Lung microvascular endothelial cell (primary cell): ENCODE data around the gene OR5M11. TPM values are rescaled to one million over a fixed set of nuclear protein-coding genes. Genes with fewer than 3 reads are reported as not detected.
"Not testable (repeated sequence)": the region's sequence is repeated elsewhere in the genome, so short reads cannot be mapped to it uniquely, and the experiment has no call there.

Experiments
- DNase-seq, 2 donors: peaks; one replicate each; pipeline versions ENCODE4 v3.0.0 to v3.0.0-alpha.2; 2010; ENCODE audit warnings: low read depth in 2 of 2
- total RNA-seq: library from RNA; depleted of rRNA; stranded (reverse); fragments of >200 nt; gene quantifications from 2 replicates; pipeline ENCODE4 v1.2.1, GENCODE V29; 2014

OR5M11 gene
- total RNA-seq: not detected in 2 replicates

- no peak for DNase-seq
These were observed at the start of gene OR5M11 for GRCh38 chr11:56543157-56543556. Gene OR5M11 (minus strand): TSS chr11:56543257. CDS start chr11:56543257, 0 bp downstream.

GRCh38 chr11:56592088-56592717 is 49.1 kb upstream of the OR5M11 start:
- not testable (repeated sequence) for DNase-seq

GRCh38 chr11:56577621-56578020 is 34.6 kb upstream of the OR5M11 start, which contains the start of gene OR5M10:
Gene OR5M10 (minus strand): TSS chr11:56577721. CDS start chr11:56577721, 0 bp downstream.
- no peak for DNase-seq

GRCh38 chr11:56558574-56558973 is 15.5 kb upstream of the OR5M11 start:
- DNase-seq: no peak

GRCh38 chr11:56554691-56555090 is 11.6 kb upstream of the OR5M11 start:
- not testable (repeated sequence) for DNase-seq

- no peak for DNase-seq
These were observed 2.5 kb upstream of the OR5M11 start for GRCh38 chr11:56545531-56545930.

- DNase-seq: no peak
These were observed 682 bp upstream of the OR5M11 start for GRCh38 chr11:56543739-56544138.

- DNase-seq: no peak
These were observed 9.9 kb downstream of the OR5M11 start for GRCh38 chr11:56533054-56533740.

- DNase-seq: no peak
These were observed 11.2 kb downstream of the OR5M11 start for GRCh38 chr11:56531856-56532255.

- no peak for DNase-seq
These were observed 21.0 kb downstream of the OR5M11 start for GRCh38 chr11:56522008-56522407.

GRCh38 chr11:56513280-56513679 is 29.8 kb downstream of the OR5M11 start:
- no peak for DNase-seq

GRCh38 chr11:56509439-56509838 is 33.6 kb downstream of the OR5M11 start:
- no peak for DNase-seq

GRCh38 chr11:56497010-56497409 is 46.0 kb downstream of the OR5M11 start:
- DNase-seq: no peak

GRCh38 chr11:56495117-56495516 is 47.9 kb downstream of the OR5M11 start:
- no peak for DNase-seq

Other genes starting within 250 kb of the OR5M11 start
- not detected in 2 replicates for gene OR8K3, start 228.1 kb downstream of the OR5M11 start, total RNA-seq
- not detected in 2 replicates for gene OR8K1, start 197.2 kb downstream of the OR5M11 start, total RNA-seq
- gene OR8J1, start 189.0 kb downstream of the OR5M11 start, total RNA-seq: not detected in 2 replicates
- gene OR8U1, start 167.6 kb downstream of the OR5M11 start, total RNA-seq: not detected in 2 replicates
- not detected in 2 replicates for gene OR5AL1, start 130.6 kb downstream of the OR5M11 start, total RNA-seq
- gene OR5M3, start 69.9 kb downstream of the OR5M11 start, total RNA-seq: not detected in 2 replicates
- not detected in 2 replicates for gene OR5M8, start 51.9 kb downstream of the OR5M11 start, total RNA-seq
- gene OR5M10, start 34.5 kb upstream of the OR5M11 start, total RNA-seq: not detected in 2 replicates
- gene OR5M1, start 71.6 kb upstream of the OR5M11 start, total RNA-seq: not detected in 2 replicates
- not detected in 2 replicates for gene OR5AP2, start 99.2 kb upstream of the OR5M11 start, total RNA-seq
- gene OR5AR1, start 120.4 kb upstream of the OR5M11 start, total RNA-seq: not detected in 2 replicates
- gene OR9G1, start 155.8 kb upstream of the OR5M11 start, total RNA-seq: not detected in 2 replicates
- not detected in 2 replicates for gene OR9G4, start 205.4 kb upstream of the OR5M11 start, total RNA-seq